ENCODE data around the gene DEUP1. TPM values are rescaled to one million over a fixed set of nuclear protein-coding genes. Genes with fewer than 3 reads are reported as not detected.

Gene DEUP1
- total and polyA plus RNA-seq, 9 of the 15 experiments (the other 6 are each of a cell fraction or from before 2014, with no cell fraction given): 1.4 to 10.9 (median 9.3) TPM

DNA sequence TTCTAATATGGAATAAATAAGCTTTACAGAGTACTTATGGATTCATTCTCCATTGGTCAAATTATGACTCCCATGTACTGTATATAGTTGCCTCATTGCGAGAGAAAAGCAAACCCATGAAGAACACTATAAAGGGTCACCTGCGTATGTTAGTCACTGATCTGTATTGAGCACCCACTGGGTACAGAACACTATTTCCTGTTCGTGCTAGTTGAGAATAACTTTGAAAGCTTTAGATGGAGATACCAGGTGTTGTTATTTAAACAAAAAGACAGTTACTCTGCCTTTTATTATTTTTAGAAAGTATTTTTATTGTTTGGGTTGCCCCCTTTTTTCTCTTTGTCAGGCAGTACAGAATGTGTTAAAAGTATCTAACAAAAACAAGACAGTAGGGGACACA lies 79.9 kb downstream of the DEUP1 start:
- DNase-seq (ENCODE audit: extremely low read depth in 1 of 4, low spot score in 3 of 4) (no peak), ATAC-seq (no peak), FAIRE-seq (no peak)
- WGBS (ENCODE audit: insufficient coverage, low coverage, missing lambda C conversion rate): 35% methylated on average over 3 of the region's 3 CpGs
- Histone ChIP-seq H2AFZ (ENCODE audit: low read depth, low read length) (no peak overlapping the region), H3K79me2 (ENCODE audit: control insufficient read depth, insufficient read depth, low read length) (no peaks in the 10 kb centered on the region), H3K9ac (ENCODE audit: insufficient read depth in 1 of 2, low read depth in 2 of 2, low read length in 2 of 2) (no peak overlapping the region), H3K9me3 (replicated peaks; ENCODE audit: control insufficient read depth, insufficient read depth, low read depth, low read length) (no peaks in the 10 kb centered on the region), H4K20me1 (replicated peaks; ENCODE audit: control insufficient read depth, insufficient read depth, low read length) (no peaks in the 10 kb centered on the region), H3K27me3 (ENCODE audit: control insufficient read depth in 2 of 2, insufficient read depth in 2 of 2, low read length in 2 of 2) (no peaks in the 10 kb centered on the region; a peak in 1 of 5 replicates), H3K4me1 (replicated peaks in 1 of 2; ENCODE audit: control insufficient read depth in 2 of 2, insufficient read depth in 2 of 2, low read length in 2 of 2) (no peaks in the 10 kb centered on the region), H3K4me2 (ENCODE audit: insufficient read depth, low read length) (no peak overlapping the region), H3K9me1 (ENCODE audit: control insufficient read depth, insufficient read depth, low read length) (no peaks in the 10 kb centered on the region), H3K4me3 (no peak overlapping the region), H3K27ac (ENCODE audit: extremely low read depth, low read depth, low read length) (no peak overlapping the region), H3K36me3 (ENCODE audit: control insufficient read depth, insufficient read depth, low read length) (no peaks in the 10 kb centered on the region)
- intact Hi-C loops (cut with micrococcal nuclease): no loop called here
- no TSS peak for BruUV-seq (replicated peaks)
- POLR2A ChIA-PET: interaction anchor here (0.6 kb wide), 2 partner anchors 23 to 146 kb away, joined by 3 read pairs; no protein-coding TSS in a partner anchor
- TF ChIP-seq FOXM1 (IDR thresholded peaks at IDR 0.05; ENCODE audit: low read depth) (no peak), FOXM1 (CRISPR knock-in tag; IDR thresholded peaks at IDR 0.05; ENCODE audit: low read depth) (no peak), MTA1 (IDR thresholded peaks at IDR 0.05; ENCODE audit: borderline replicate concordance) (no peak)
- CTCF ChIA-PET (ENCODE audit: low intra/inter-chr PET ratio): no interaction called here
- in situ Hi-C loops (cut with MboI): no loop called here

DNA sequence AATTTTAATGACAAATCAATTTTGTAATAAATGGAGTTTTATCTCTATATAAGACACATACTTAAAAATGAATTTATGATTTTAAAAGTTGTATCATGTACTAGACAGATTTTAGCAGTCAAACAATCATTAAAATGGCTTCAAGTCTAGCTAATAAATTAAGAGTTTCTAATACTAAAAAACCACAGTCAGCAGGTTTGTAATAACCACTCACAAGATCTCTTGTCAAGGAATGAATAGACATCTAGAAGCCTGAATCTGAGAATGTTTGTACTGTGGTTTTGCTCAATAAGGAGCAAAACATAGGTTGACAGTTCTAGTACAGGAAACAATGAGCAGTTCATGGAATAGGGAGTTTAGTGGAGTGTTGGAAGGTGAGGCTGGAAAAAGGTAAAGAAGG lies 81.2 kb downstream of the DEUP1 start:
- Histone ChIP-seq H3K79me2 (ENCODE audit: control insufficient read depth, insufficient read depth, low read length) (no peaks in the 10 kb centered on the region), H3K4me1 (replicated peaks in 1 of 2; ENCODE audit: control insufficient read depth in 2 of 2, insufficient read depth in 2 of 2, low read length in 2 of 2) (no peaks in the 10 kb centered on the region), H3K27ac (ENCODE audit: extremely low read depth, low read depth, low read length) (no peak overlapping the region), H3K36me3 (ENCODE audit: control insufficient read depth, insufficient read depth, low read length) (no peaks in the 10 kb centered on the region), H2AFZ (ENCODE audit: low read depth, low read length) (no peak overlapping the region), H4K20me1 (replicated peaks; ENCODE audit: control insufficient read depth, insufficient read depth, low read length) (no peaks in the 10 kb centered on the region), H3K9ac (ENCODE audit: insufficient read depth in 1 of 2, low read depth in 2 of 2, low read length in 2 of 2) (no peak overlapping the region), H3K9me1 (ENCODE audit: control insufficient read depth, insufficient read depth, low read length) (no peaks in the 10 kb centered on the region), H3K4me2 (ENCODE audit: insufficient read depth, low read length) (no peak overlapping the region), H3K27me3 (ENCODE audit: control insufficient read depth in 2 of 2, insufficient read depth in 2 of 2, low read length in 2 of 2) (no peaks in the 10 kb centered on the region; a peak in 1 of 5 replicates), H3K4me3 (no peak overlapping the region), H3K9me3 (replicated peaks; ENCODE audit: control insufficient read depth, insufficient read depth, low read depth, low read length) (no peaks in the 10 kb centered on the region)
- CTCF ChIA-PET (ENCODE audit: low intra/inter-chr PET ratio): no interaction called here
- FAIRE-seq (no peak), ATAC-seq (no peak), DNase-seq (ENCODE audit: extremely low read depth in 1 of 4, low spot score in 3 of 4) (no peak)
- BruUV-seq (replicated peaks): no TSS peak
- POLR2A ChIA-PET: no interaction called here
- in situ Hi-C loops (cut with MboI) (no loop called here), intact Hi-C loops (cut with micrococcal nuclease) (no loop called here)
- TF ChIP-seq ZNF347 (CRISPR knock-in tag; IDR thresholded peaks at IDR 0.05; ENCODE audit: low read depth): no peak
- no peak for TF ChIP-seq GATA2 (CRISPR knock-in tag; IDR thresholded peaks at IDR 0.05)
- TF ChIP-seq KAT8 (IDR thresholded peaks at IDR 0.05; ENCODE audit: low read depth): no peak
- TF ChIP-seq MAFF (IDR thresholded peaks at IDR 0.05; ENCODE audit: low read length): 0 out of 2 replicates have a peak, but pooled peaks have one; percentile 39
- 0 out of 2 replicates have a peak, but pooled peaks have one; percentile 29 for TF ChIP-seq MAFG (tag; conservative IDR thresholded peaks at IDR 0.05)
- no peak for TF ChIP-seq ZNF584 (CRISPR knock-in tag; IDR thresholded peaks at IDR 0.05; ENCODE audit: low read depth)
- peak; percentile 55; the same call in 1 of the 2 replicates for TF ChIP-seq ZNF316 (IDR thresholded peaks at IDR 0.05)
- TF ChIP-seq, protein P1, sequence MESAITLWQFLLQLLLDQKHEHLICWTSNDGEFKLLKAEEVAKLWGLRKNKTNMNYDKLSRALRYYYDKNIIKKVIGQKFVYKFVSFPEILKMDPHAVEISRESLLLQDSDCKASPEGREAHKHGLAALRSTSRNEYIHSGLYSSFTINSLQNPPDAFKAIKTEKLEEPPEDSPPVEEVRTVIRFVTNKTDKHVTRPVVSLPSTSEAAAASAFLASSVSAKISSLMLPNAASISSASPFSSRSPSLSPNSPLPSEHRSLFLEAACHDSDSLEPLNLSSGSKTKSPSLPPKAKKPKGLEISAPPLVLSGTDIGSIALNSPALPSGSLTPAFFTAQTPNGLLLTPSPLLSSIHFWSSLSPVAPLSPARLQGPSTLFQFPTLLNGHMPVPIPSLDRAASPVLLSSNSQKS (CRISPR knock-in tag; IDR thresholded peaks at IDR 0.05): no peak
- no peak for TF ChIP-seq RFX5 (IDR thresholded peaks at IDR 0.05; ENCODE audit: low read depth, low read length)
